Measurements from ENCODE around the gene PROX2.
A peak's percentile ranks its signal among the peaks of the same experiment; 100 is the strongest.

PROX2 gene

GRCh38 chr14:74838166-74838565 lies 37.8 kb downstream of the PROX2 start:
- DNase-seq: peak; percentile 39

- DNase-seq: no peak
Observed at GRCh38 chr14:74836251-74836960, 39.5 kb downstream of the PROX2 start.

GRCh38 chr14:74835645-74836250 lies 40.2 kb downstream of the PROX2 start:
- no peak for DNase-seq

GRCh38 chr14:74834692-74835392 lies 41.1 kb downstream of the PROX2 start:
- DNase-seq: no peak

GRCh38 chr14:74832849-74833248 lies 43.1 kb downstream of the PROX2 start:
- no peak for DNase-seq

GRCh38 chr14:74829251-74829650 lies 46.7 kb downstream of the PROX2 start:
- DNase-seq: peak; percentile 35

GRCh38 chr14:74826574-74826973 lies 49.4 kb downstream of the PROX2 start:
- no peak for DNase-seq
